Measurements from ENCODE around the gene CLEC2D.
"Not testable (repeated sequence)": the region's sequence is repeated elsewhere in the genome, so short reads cannot be mapped to it uniquely, and the experiment has no call there.

CLEC2D gene

DNA sequence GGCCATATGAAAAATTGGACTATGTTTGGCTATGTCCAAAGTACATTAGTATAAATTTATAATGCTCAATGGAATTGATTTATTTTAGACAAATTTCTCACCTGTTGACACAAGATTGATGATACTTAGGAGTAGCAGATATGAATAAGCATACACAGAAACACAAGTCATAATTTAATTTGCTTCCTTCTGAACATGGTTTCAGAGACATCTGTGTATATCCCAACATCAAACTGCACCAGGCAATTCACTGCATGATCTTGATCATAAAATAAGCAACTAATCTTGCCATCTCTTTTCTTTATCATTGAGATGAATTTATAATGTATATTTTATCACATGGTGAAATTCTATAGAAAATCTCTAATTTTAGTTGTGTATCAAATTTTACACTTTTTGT lies 59.6 kb downstream of the CLEC2D start:
- no peak for DNase-seq (ENCODE audit: low spot score)

GRCh38 chr12:9730011-9730410 lies 60.5 kb downstream of the CLEC2D start:
- DNase-seq (ENCODE audit: low spot score) = no peak

DNA sequence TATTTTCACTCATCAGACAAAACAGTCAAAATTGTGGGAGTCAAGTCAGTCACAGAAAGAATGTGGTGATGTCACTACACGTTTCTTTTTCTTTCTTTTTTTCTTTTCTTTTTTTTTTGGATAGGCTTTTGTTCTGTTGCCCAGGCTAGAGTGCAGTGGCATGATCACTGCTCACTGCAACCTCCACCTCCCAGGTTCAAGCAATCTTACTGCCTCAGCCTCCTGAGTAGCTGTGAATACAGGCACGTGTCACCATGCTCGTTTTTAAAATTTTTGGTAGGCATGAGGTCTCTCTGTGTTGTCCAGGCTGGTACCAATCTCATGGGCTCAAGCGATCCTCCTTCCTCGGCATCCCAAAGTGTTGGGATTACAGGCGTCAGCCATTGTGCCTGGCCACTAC lies 61.1 kb downstream of the CLEC2D start:
- DNase-seq (ENCODE audit: low spot score) = no peak

GRCh38 chr12:9731393-9731792 lies 61.9 kb downstream of the CLEC2D start:
- no peak for DNase-seq (ENCODE audit: low spot score)

- DNase-seq (ENCODE audit: low spot score) = no peak
Measured at GRCh38 chr12:9731797-9732196, 62.3 kb downstream of the CLEC2D start.

GRCh38 chr12:9732921-9733461 lies 63.5 kb downstream of the CLEC2D start, which contains the start of gene CLECL1:
TSS of gene CLECL1 (minus strand) at chr12:9733097.
- DNase-seq (ENCODE audit: low spot score) = no peak

GRCh38 chr12:9735601-9736000 lies 66.1 kb downstream of the CLEC2D start:
- no peak for DNase-seq (ENCODE audit: low spot score)

GRCh38 chr12:9736936-9737705 lies 67.6 kb downstream of the CLEC2D start:
- no peak for DNase-seq (ENCODE audit: low spot score)

DNA sequence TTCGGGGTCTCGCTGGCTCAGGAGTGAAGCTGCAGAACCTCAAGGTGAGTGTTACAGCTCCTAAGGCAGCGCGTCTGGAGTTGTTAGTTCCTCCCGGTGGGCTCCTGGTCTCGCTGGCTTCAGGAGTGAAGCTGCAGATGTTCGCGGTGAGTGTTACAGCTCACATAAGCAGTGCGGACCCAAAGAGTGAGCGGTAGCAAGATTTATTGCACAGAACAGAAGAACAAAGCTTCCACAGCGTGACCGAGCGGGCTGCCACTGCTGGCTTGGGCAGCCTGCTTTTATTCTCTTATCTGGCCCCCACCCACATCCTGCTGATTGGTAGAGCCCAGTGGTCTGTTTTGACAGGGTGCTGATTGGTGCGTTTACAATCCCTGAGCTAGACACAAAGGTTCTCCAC lies 69.4 kb downstream of the CLEC2D start:
- DNase-seq (ENCODE audit: low spot score) = not testable (repeated sequence)

- DNase-seq (ENCODE audit: low spot score) = not testable (repeated sequence)
Measured at GRCh38 chr12:9739404-9740105, 70.0 kb downstream of the CLEC2D start.

DNA sequence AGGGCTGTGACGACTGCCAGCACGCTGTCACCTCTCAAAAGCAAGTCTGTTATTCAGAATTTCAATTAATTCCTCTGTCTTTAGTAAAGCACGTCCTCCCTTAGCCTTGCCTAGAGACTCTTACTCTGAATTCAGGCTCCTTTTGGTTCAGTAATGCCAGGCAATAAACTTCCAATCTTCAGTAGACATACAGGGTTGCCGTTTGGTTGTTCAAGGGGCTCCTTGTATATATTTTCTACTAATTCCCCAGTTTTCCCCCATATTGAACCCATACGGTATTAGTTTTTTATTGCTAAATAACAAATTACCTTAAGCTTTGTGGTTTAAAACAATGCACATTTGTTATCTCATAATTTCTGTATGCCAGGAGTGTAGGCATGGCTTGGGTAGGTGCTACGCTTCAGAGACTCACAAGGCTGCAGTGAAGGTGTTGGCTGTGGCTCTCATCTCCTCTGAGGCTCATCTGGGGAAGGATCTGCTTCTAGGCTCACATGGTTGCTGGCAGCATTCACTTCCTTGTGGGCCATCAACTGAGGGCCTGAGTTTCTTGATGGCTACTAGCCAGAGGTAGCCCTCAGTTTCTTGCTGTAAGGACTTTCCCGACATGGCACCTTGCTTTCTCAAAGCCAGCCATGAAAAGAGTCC lies 70.7 kb downstream of the CLEC2D start:
- DNase-seq (ENCODE audit: low spot score) = no peak

- no peak for DNase-seq (ENCODE audit: low spot score)
Measured at GRCh38 chr12:9741726-9742125, 72.2 kb downstream of the CLEC2D start.

GRCh38 chr12:9742661-9743060 lies 73.1 kb downstream of the CLEC2D start:
- DNase-seq (ENCODE audit: low spot score) = no peak

- DNase-seq (ENCODE audit: low spot score) = no peak
Measured at GRCh38 chr12:9745199-9745598, 75.7 kb downstream of the CLEC2D start.

Data from pons (tissue), 1 donor.